CD1c-positive myeloid dendritic cell (primary cell): ENCODE results near the gene PRKN.

ENCODE experiments used
- DNase-seq: peaks from one replicate; pipeline ENCODE4 v3.0.0-alpha.2; 2016; ENCODE audit errors: extremely low spot score

The PRKN gene

DNA sequence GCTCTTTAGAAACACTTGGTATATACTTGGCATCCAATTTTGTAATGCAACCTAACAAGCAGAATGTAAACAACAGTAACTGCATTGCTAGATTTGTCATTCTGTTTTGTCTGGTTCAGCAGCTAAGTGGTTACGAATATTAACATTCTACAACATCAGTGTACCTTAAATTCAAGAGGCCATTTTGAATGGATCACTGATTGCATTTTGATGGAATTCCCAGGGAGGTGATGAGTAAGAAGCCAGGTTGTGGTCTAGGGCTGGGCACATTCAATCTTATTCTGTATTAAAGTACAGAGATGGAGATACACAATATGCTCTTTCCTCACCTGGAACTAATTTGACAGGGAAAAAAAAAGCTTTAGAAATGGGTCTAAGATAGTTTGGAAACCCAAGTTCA, 483.5 kb downstream of the PRKN start:
- DNase-seq, result no peak

DNA sequence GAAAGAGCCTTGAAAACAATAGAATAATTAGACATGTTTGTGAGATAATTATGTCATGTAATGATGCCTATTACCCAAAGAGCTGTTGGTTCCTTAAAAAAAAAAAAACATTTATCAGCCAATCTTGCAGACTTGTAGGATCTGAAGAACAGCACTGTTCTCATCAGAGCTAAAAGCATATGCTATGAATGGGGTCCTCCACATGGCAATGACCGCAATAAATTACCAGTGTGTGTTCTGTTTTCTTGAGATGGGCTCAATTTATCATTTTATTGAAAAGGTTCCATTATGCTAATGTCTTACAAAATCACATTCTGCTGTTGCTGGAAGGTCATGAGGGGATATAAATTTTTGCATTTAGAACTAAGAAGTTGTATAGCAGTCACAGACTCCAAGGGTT, 484.7 kb downstream of the PRKN start:
- no peak for DNase-seq

DNA sequence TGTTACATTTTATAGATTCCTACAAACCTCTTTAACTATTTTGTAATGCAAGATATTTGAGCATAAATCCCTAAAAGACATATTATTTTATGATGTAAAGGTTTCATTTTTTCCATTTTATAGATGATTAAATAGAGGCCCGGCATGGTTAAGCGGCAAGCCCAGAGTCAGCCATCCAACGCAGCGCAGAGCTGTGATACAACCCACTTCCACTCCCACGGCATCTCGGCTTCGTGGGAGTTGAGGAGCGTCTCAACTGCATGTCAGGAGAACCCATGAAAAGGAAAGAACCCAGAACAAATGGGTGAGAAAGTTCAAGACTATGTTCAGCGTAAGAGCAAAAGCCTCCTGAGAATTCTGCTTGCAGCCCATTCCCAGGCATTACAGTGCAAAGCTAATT, 488.2 kb downstream of the PRKN start:
- no peak for DNase-seq

DNA sequence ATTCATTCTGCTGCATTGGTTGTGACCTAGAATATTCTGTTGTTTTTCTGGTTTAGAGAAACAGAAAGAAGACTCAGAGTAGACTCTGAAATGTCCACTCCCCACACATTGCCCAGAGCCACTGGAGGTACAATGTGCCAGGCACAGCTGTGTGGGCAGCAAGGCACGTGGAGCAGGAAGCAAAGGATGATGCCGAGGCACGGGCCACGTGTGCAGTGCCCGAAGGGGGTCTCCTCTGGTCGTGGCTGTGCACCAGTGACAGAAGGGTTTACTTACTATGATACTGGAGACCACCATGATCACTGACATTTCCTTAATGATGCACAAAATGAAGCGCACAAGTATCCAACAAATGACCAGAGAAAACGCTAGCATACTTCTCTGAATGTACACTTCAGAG, 488.9 kb downstream of the PRKN start:
- no peak for DNase-seq

DNA sequence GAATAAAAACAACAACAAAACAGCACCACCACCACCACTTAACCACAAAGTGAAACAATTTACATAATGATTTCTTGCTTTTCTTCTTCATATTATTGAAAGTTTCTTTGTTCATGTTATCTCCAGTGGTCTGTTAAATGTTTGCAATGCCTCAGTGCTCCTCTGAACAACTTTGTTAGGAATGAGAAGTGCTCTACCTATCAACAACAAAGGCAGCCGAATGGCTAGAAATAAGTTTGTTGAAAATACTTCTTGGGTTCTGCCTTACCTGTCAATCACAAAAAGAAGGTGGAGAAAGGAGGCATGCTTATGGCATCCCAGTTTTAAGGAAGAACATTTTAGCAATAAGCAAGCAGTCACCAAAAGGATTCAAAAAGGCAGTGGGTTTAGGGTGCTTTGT, 490.2 kb downstream of the PRKN start:
- no peak for DNase-seq

DNA sequence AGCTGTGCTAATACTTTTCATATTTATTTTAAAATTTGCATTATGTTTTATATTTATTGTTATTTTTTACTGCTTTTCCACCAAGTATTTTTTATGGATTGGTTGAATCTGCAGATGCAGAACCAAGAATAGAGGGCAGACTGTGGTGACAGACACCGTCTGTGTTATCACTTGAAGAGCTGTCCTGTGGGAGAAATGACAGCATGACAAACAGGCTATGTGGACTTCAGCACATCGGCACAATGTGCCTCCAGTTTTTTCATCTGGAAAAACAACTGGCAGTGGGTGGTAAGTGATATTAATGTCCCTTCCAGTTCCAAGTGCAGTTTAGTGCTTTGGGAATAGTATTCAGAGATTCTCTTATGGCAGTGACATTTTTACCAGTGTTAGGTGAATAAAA, 492.9 kb downstream of the PRKN start:
- no peak for DNase-seq

DNA sequence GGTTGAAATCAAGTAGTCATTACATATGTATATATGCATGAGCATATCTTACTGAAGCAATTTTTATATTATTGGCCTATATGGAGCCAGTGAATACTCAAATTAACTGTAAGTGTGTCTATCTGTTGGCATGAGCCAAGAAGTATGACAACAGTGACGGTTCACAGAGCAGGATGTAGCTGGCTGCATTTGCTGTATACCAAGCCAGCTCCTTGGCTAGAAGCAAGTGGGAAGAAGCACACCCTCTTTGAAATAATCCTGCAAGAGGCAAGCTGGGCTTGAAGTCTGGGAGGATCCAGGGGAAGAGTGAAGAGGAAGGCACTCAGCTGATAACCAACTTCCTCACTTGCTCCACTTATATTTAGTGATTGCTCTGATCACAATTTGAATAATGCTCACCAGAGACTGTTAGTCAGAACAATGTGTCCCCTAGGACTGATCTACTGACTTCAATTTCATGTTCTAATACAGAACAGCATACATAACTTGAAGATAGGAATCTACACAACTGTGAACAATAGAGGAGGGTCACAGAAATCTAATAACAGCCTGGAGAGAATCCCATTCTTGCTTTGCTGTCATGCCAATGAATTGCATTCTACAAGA, 497.3 kb downstream of the PRKN start:
- DNase-seq, result no peak

DNA sequence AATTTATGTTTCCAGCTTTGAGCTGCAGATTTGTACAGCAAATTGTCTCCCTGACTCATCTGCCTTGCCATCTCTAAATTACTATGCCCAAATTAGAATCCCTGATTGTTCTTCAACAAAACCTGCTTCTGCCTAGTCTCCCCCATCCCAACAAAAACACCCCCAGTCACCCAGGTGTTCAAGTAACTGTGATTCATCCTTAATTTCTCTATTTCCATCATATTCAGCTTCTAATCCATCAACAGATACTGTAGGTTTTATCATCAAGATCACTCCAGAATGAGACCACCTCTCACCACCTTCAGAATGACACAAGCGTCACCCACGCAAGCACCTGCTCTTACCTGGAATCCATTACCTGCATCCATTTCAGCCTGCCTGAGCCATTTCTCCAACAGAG, 498.5 kb downstream of the PRKN start:
- DNase-seq, result no peak

DNA sequence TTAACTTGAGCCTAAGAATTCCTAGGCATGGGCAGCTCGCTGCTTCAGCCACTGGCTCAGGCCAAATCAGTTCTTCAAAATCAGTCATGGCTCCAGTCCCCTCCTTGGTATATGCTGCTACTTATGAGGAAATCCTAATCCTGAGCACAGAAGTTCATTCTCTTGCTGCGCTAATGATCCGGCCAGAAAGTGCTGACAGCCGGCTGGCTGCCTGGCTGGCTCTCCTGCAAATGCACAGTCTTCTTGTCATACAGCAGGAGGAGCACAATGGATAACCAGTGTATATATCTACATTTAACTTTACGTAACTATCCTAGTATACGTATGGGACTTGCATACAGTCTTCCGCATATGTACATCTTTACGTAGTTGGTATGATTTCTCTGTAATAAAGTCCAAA, 500.8 kb downstream of the PRKN start:
- DNase-seq, result no peak

DNA sequence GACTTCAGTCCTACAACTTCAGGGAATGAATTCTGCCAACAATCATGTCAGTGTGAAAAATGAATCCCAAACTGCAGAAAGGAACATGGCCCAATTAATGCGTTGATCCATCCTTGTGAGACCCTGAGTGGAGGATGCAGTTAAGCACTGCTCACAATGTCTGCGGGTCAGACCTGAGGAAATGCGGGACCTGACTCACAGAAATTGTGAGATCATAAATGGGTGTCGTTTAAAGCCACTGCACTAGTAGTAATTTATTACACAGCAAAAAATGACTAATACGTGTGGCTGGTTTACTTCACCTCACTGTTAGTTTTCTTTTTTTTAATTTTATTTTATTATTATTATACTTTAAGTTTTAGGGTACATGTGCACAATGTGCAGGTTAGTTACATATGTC, 505.0 kb downstream of the PRKN start:
- DNase-seq, result no peak

DNA sequence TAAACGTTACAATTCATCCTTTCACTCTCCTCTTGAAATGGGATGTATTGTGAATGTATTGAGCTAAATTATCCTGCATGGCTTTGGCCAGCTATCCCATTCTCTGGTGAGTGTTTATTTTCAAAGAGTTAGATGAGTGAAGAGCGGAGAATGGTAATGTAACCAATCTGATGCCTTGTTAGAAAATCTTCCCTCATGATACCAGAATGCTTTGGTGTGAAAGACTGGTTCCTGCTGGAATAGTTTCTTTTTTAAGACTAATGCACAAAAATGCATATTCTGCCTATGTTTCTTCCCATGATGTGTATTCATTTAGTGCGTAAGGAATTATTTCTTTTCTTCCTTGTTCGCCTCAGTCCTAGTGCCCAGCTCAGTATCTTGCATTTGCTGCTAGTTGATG, 506.7 kb downstream of the PRKN start:
- no peak for DNase-seq

DNA sequence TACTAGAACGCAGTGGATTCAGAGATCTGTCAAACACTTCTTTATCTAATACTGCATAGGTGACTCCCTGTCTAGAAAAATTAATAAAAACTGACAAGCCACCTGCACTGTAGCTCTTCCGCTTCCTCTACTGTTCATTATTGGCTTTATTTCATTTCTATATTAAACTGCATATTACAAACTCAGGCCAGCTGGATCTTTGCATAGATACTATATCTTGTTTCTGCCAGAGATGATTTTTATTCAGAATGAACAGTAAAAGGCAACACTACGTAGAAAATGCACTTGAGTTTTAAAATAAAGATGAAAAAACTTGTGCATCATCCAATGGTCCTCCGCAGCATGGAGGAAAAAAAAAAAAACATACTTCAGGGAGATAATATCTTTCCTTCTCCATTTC, 508.3 kb downstream of the PRKN start:
- no peak for DNase-seq

DNA sequence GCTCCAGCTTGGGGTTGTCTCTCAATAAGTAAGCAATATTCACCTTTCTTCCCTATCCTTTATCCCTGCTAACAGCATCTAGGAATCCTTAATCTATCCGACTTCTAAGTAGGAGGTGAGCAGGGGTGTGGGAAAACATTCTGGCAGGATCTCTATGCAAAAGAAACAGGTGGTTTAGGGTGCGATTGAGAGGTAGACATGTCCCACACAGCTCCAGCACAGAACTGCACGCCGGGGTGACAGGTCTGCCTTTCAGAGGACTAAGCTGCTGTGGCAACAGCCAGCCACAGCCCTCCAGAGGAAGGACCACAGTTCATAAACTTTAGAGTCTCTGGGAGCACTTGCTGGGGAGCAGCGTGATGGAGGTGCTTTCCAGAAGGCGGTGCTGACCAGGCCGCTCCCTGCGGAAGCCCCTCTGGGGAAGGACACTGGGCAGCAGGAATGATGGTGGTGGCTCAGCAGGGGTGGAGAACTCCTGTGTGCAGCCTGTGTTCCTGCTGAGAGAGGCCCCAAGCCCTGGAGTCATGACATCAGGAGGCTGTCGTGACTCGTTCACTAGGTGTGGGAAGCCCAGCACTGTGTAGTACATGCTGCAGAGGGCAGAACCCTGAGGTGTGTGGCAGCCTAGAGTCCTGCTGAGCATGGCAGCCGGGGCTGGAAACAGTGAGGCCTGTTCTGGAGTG, 509.6 kb downstream of the PRKN start:
- DNase-seq, result no peak

DNA sequence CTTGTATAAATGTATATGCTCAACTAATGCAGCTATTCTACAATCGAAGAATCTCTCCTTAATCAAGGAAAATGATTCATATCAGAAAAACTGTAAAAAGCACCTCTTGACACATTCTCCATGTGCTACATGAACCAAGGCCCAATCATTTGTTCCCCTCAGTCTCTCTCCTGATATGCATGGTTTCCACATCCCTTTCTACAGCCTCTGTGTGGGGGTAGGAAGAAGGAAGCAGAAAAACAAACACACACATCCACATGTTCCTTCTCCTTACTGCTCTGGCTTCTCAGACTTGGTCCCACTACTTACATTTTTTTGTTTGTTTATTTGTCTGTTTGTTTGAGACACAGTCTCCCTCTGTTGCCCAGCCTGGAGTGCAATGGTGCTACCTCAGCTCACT, 510.5 kb downstream of the PRKN start:
- peak; percentile 44 for DNase-seq

DNA sequence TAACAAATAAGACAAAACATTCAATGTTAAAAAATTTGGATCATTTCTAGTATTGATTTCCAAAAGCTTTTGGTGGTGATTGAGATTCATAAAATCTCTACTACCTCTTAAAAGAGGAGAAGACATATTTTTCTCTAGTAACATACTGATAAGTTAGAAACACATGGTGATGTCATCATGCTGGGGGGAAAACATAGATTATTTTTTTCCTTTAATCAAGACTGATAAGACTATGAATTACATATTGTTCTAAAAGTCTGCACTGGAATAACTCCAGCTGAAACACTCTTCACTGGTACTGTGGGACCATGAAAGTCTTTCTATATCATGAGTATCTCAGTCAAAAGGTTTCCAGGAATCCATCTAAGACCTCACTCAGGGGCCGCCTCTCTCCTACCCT, 515.8 kb downstream of the PRKN start:
- no peak for DNase-seq

DNA sequence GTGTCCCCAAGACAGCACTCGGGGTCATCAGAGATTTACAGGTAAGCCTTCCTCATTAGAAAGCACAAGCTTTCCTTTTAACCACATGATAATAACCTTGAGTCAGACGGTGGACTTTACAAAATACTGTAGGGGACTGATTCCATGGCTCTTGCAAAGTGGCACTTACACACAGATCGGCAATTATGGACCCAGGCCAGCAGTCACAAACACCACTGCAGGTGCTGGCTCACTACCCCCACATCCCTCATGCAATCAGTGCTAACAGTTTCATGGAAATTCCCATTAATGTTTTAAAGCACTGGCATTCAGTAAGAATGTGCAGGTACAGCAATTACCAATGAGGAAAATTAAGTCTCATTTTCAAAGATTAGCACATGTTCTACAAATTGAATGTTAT, 516.5 kb downstream of the PRKN start:
- DNase-seq, result no peak

DNA sequence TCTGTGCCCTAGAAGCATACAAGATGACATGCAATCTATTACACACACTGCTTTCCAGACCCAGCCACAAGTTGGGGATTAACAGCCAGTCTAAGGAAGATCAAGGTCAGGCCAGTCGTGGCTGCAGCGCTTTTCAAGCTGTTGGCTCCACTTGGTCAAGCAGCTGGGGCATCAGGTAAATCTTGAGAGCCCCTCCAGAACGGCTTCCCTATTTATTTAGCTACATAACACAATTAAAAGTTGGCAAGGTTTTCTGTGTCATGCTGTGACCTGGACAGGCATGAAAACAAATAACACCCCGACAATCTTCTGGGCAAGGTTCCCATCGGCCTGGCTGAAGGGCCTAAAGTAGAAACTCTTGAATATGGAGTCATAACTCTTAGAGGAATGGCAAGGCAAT, 524.3 kb downstream of the PRKN start:
- no peak for DNase-seq

DNA sequence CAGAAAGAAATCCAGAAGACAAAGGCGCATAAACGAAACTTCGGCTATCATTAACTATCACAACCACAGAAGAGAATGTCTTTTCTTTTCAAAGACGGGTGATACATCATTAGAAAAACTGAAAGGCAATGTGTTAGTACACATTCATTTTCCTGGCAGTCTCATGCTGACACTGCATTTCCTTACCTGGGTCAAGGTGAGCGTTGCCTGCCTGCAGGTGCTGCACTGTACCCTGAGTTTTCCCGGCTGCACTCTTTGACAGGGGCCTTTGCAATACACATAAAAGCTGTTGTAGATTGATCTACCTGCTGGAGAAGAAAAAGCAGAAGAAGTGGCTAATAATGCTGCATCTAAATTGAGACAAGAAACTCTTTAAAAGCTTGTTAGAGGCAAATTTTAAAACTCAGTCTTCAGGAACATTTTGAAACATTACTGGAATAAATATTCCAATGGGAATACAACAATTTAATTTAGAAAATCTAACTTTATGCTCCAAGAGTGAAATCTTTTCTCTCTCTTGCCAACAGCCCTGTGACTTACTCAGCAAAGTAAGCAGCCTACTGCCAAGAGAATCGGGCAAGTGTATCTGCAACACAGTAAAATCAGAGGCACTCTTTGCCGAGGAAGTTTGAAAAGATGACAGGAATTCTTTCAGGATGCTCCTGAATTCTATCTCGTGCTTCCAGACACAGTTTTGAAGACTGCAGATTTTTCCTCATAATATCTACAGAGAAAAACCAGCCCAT, 526.4 kb downstream of the PRKN start:
- DNase-seq, result no peak

DNA sequence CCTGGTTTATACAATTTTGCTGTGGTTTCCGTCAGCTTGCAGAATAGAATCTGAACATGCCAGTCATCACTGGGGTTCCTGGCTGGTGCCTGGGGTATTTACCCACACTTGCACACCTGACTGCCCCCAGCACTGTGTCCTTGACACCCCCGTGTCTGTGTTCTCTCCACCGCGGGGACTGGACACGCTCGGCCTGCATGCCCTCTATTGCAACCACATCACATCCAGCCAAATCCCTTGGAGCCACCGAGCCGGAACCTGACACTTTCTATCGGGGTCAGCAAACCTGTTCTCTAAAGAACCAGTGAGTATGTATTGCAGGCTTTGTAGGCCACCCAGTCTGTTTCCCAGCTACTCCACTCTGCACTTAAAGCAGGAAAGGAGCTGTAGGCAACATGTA, 527.5 kb downstream of the PRKN start:
- DNase-seq, result no peak

DNA sequence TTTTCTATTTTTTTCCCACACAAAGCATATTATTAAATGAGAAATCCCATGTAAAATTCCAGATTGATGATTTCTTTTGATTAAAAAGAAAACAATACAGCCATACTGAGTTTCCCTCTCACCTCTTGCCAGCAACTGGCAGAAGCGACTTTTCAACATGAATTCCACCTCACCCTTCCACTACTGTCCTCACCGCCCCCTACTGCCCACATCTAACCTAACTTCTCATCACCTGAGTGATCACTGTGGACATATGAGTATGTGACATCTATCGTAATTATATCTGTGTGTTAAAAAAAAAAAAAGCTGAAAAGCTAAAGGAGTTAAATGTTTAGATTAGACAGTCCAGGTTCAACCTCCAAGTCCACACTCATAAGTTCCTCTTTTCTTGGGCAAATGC, 528.6 kb downstream of the PRKN start:
- DNase-seq, result no peak

DNA sequence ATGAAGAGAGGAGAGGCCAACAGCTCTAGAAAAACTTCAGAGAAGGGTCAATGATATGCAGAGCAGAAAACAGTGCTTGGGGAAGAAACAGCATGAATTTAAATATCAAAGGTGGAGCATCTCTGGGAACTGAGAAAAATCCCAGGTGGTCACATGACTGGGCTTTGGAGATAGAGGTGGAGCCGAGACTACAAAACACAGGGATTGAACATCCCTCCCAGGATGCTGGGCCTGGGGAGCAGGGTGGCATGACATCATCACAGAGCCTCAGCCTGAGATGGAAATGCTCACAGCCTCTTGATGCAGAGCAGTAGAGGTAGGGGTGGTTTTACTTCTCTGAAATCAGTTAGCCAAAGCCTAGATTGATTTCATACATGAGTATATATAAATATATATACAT, 529.5 kb downstream of the PRKN start:
- no peak for DNase-seq

DNA sequence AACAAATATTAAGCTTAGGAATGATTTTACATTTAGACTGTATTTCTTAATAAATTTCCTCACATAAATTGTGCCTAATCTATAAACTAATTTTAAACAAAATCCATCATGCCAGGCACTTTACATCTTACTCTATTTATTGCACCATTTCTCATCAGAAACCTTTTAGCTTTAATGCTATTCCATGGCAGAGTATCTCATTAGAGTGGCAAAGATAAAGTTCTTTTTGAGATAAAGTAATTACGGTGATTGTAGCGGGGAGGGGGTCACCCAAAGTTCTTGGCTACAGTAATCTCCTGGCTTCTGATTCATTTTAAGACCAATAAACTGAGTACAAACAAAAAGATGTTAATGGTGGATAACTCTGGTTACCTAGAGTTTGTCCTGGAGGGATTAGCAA, 532.1 kb downstream of the PRKN start:
- no peak for DNase-seq

DNA sequence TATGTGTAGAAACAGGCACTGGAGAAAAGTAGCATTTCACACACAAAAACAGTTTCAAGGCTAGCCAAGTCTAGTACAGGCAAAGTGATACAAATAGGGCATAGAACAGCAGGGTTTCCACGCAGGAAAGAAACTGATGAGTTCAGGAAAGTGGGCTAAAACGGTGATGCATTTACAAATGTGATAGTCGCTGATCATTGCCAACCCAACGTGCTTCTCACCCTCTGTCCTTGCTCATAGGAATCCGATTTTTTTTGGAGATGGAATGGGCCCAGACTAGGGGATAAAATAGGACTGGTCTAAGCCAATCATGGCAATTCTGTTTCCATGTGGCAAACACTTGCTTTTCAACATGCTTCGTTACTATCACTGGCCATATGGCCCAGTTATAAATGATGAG, 536.6 kb downstream of the PRKN start:
- no peak for DNase-seq
